HCT116 (cell line): Measurements from ENCODE around the gene SLC25A45. TPM values are rescaled to one million over a fixed set of nuclear protein-coding genes. Genes with fewer than 3 reads are reported as not detected.

Experiments used
- ATAC-seq: fragments of 200-7000 bp; cut with Tn5 transposase; 2 replicates; pipeline ENCODE4 v1.9.1; 2020; ENCODE audit warnings: mild to moderate bottlenecking, moderate library complexity
- Bru-seq: library from RNA; stranded (reverse); fragments of 400-500 nt; gene quantifications from one replicate; lab custom pipeline; 2021; lab: Mats Ljungman, UMichigan
- BruChase-seq, 2 experiments: library from RNA; stranded (reverse); fragments of 400-500 nt; gene quantifications; one replicate each; lab custom pipeline; 2021; lab: Mats Ljungman, UMichigan
- BruUV-seq: library from RNA; stranded (reverse); fragments of 400-500 nt; replicated peaks from 2 replicates; lab custom pipeline; 2021; lab: Mats Ljungman, UMichigan
- CTCF ChIA-PET: fragments of 300-600 bp; sonication (Branson Sonifier 250); formaldehyde crosslinking; loops from one replicate; lab custom pipeline; 2021; ENCODE audit warnings: antibody characterized with exemption; lab: Charles Lee
- POLR2A ChIA-PET: fragments of 300-600, 350-600 bp; sonication (Branson Sonifier 250); formaldehyde crosslinking; loops from one replicate; lab custom pipeline; 2021; ENCODE audit warnings: antibody characterized with exemption; lab: Charles Lee
- RAD21 ChIA-PET, 2 experiments: fragments of 300-600 bp; sonication (Branson Sonifier 250); formaldehyde crosslinking; loops; one replicate each; lab custom pipeline; 2023; ENCODE audit warnings: low total read pairs in 2 of 2; ENCODE audit not compliant: uncharacterized antibody in 2 of 2, unreplicated experiment in 2 of 2, low non-redundant PET in 1 of 2; lab: Charles Lee
- DNase-seq: peaks from one replicate; pipeline ENCODE4 v3.0.0-alpha.2; 2010; ENCODE audit warnings: low read depth, low spot score
- H2AFZ ChIP-seq: fragments of 200-600 bp; shearing (Covaris generic), sonication (generic); 2 replicates; pipeline ENCODE4 v1.6.1; 2017; ENCODE audit warnings: low read depth, mixed run types, mixed read lengths, antibody characterized with exemption, low read length; ENCODE audit not compliant: poor library complexity, severe bottlenecking
- H3K27ac ChIP-seq: 2 replicates; pipeline ENCODE4 v1.5.1; 2012; ENCODE audit warnings: low read depth, low read length
- H3K27me3 ChIP-seq: fragments of 200-600 bp; sonication (generic); 2 replicates; pipeline ENCODE4 v1.6.1; 2016; ENCODE audit warnings: mixed run types, low read length, mixed read lengths; ENCODE audit not compliant: insufficient read depth
- H3K36me3 ChIP-seq, 2 experiments: fragments of 200-500 bp in 1 of 2; fragments of 200-600 bp in 1 of 2; sonication (Bioruptor generic) in 1 of 2; sonication (generic) in 1 of 2; 2 replicates each; pipeline versions ENCODE4 v1.5.1 to v1.6.1; 2014 to 2016; ENCODE audit warnings: low read length in 2 of 2, inconsistent platforms in 1 of 2, mixed read lengths in 1 of 2, mixed run types in 1 of 2; ENCODE audit not compliant: insufficient read depth in 2 of 2, control insufficient read depth in 1 of 2
- H3K4me1 ChIP-seq, 2 experiments: fragments of 200-600 bp in 1 of 2; sonication (generic) in 1 of 2; 2 replicates each; pipeline versions ENCODE4 v1.5.1 to v1.6.1; 2012 to 2017; ENCODE audit warnings: low read length in 2 of 2, inconsistent platforms in 1 of 2, mild to moderate bottlenecking in 1 of 2, mixed read lengths in 1 of 2, mixed run types in 1 of 2, moderate library complexity in 1 of 2; ENCODE audit not compliant: insufficient read depth in 2 of 2, control insufficient read depth in 1 of 2
- H3K4me2 ChIP-seq: fragments of 200-600 bp; sonication (generic); 2 replicates; pipeline ENCODE4 v1.6.1; 2017; ENCODE audit warnings: mixed run types, low read length, mixed read lengths
- H3K4me3 ChIP-seq, 2 experiments: fragments of 200-600 bp in 1 of 2; sonication (generic) in 1 of 2; replicated peaks in 1 of 2; 2 replicates each; pipeline ENCODE4 v1.5.1; 2011 to 2016; ENCODE audit warnings: low read length in 2 of 2, control low read depth in 1 of 2, low read depth in 1 of 2, mild to moderate bottlenecking in 1 of 2, mixed read lengths in 1 of 2, mixed run types in 1 of 2
- H3K79me2 ChIP-seq: fragments of 200-600 bp; sonication (generic); 2 replicates; pipeline ENCODE4 v1.6.1; 2017; ENCODE audit warnings: mild to moderate bottlenecking, mixed run types, low read length, moderate library complexity, mixed read lengths; ENCODE audit not compliant: insufficient read depth
- H3K9ac ChIP-seq: fragments of 200-600 bp; sonication (generic); 2 replicates; pipeline ENCODE4 v1.6.1; 2016; ENCODE audit warnings: low read length, mixed read lengths
- H3K9me2 ChIP-seq: fragments of 200-600 bp; sonication (generic), shearing (Covaris generic); 2 replicates; pipeline ENCODE4 v1.6.1; 2017; ENCODE audit warnings: mixed run types, mild to moderate bottlenecking, moderate library complexity; ENCODE audit not compliant: insufficient read depth
- H3K9me3 ChIP-seq, 2 experiments: fragments of 200-500 bp in 1 of 2; fragments of 200-600 bp in 1 of 2; sonication (Bioruptor generic) in 1 of 2; sonication (generic) in 1 of 2; 2 replicates each; pipeline ENCODE4 v1.6.1; 2014 to 2017; ENCODE audit warnings: low read length in 2 of 2, mixed read lengths in 2 of 2, inconsistent platforms in 1 of 2, low read depth in 1 of 2, mild to moderate bottlenecking in 1 of 2, mixed run types in 1 of 2, moderate library complexity in 1 of 2; ENCODE audit not compliant: control insufficient read depth in 1 of 2, insufficient read depth in 1 of 2
- H4K20me1 ChIP-seq: fragments of 200-600 bp; sonication (generic), shearing (Covaris generic); 2 replicates; pipeline ENCODE4 v1.6.1; 2017; ENCODE audit warnings: mixed run types, mild to moderate bottlenecking, moderate library complexity; ENCODE audit not compliant: insufficient read depth
- ATF3 ChIP-seq: IDR thresholded peaks from 2 replicates; pipeline ENCODE4 v1.6.1; 2012
- CBX3 ChIP-seq: IDR thresholded peaks from 2 replicates; pipeline ENCODE4 v1.6.1; 2012; ENCODE audit warnings: low read depth
- CEBPB ChIP-seq: IDR thresholded peaks from 2 replicates; pipeline ENCODE4 v1.6.1; 2012; ENCODE audit warnings: low read depth
- CTCF ChIP-seq, 3 experiments: fragments of 200-600 bp in 1 of 3; sonication (generic) in 1 of 3; IDR thresholded peaks in 2 of 3; conservative IDR thresholded peaks in 1 of 3; 2 replicates each; pipeline ENCODE4 v1.5.1; 2012 to 2017; ENCODE audit warnings: low read depth in 2 of 3, low read length in 2 of 3, antibody characterized with exemption in 1 of 3, borderline replicate concordance in 1 of 3, control low read depth in 1 of 3, mild to moderate bottlenecking in 1 of 3, mixed read lengths in 1 of 3, mixed run types in 1 of 3, moderate library complexity in 1 of 3; ENCODE audit not compliant: insufficient read depth in 1 of 3
- EGR1 ChIP-seq: IDR thresholded peaks from 2 replicates; pipeline ENCODE4 v1.6.1; 2012; ENCODE audit warnings: low read depth
- ELF1 ChIP-seq: IDR thresholded peaks from 2 replicates; pipeline ENCODE4 v1.6.1; 2012; ENCODE audit warnings: low read depth, borderline replicate concordance
- EZH2 ChIP-seq: fragments of 200-600 bp; sonication (generic); IDR thresholded peaks from 2 replicates; pipeline ENCODE4 v1.6.1; 2017; ENCODE audit warnings: antibody characterized with exemption, mixed run types
- EZH2phosphoT487 ChIP-seq: fragments of 200-600 bp; IDR thresholded peaks from 2 replicates; pipeline ENCODE4 v1.6.1; 2018; ENCODE audit warnings: antibody characterized with exemption, borderline replicate concordance
- FOSL1 ChIP-seq: IDR thresholded peaks from 2 replicates; pipeline ENCODE4 v1.6.1; 2012; ENCODE audit warnings: low read depth
- JUND ChIP-seq: IDR thresholded peaks from 2 replicates; pipeline ENCODE4 v1.6.1; 2012
- MAX ChIP-seq: IDR thresholded peaks from 2 replicates; pipeline ENCODE4 v1.6.1; 2012
- POLR2A ChIP-seq: IDR thresholded peaks from 2 replicates; pipeline ENCODE4 v1.7.0; 2011; ENCODE audit warnings: borderline replicate concordance; ENCODE audit not compliant: insufficient read depth, insufficient read length; ENCODE audit errors: extremely low read depth
- POLR2AphosphoS5 ChIP-seq: IDR thresholded peaks from 2 replicates; pipeline ENCODE4 v1.6.1; 2011; ENCODE audit warnings: mild to moderate bottlenecking, low read depth, low read length, moderate library complexity
- RAD21 ChIP-seq: IDR thresholded peaks from 2 replicates; pipeline ENCODE4 v1.6.1; 2012; ENCODE audit warnings: low read depth, mild to moderate bottlenecking
- REST ChIP-seq: IDR thresholded peaks from 2 replicates; pipeline ENCODE4 v1.6.1; 2012; ENCODE audit warnings: low read depth
- SIN3A ChIP-seq: IDR thresholded peaks from 2 replicates; pipeline ENCODE4 v1.6.1; 2012; ENCODE audit warnings: low read depth
- TCF7L2 ChIP-seq: IDR thresholded peaks from 2 replicates; pipeline ENCODE4 v1.7.0; 2011; ENCODE audit warnings: borderline replicate concordance, inconsistent platforms; ENCODE audit not compliant: insufficient read depth, insufficient read length; ENCODE audit errors: extremely low read depth
- YY1 ChIP-seq: IDR thresholded peaks from 2 replicates; pipeline ENCODE4 v1.6.1; 2011; ENCODE audit warnings: low read length, low read depth, moderate library complexity, mild to moderate bottlenecking; ENCODE audit not compliant: insufficient replicate concordance; ENCODE audit errors: extremely low read depth
- ZFX ChIP-seq: fragments of 450-650 bp; IDR thresholded peaks from 2 replicates; pipeline ENCODE4 v1.6.1; 2017
- intact Hi-C: fragments of 100-400 bp; cut with micrococcal nuclease; formaldehyde crosslinking; loops from 2 replicates; pipeline ENCODE4 v1.10.0; 2022
- long read RNA-seq: library from polyadenylated mRNA; unstranded; transcript quantifications from one replicate; pipeline ENCODE4 v2.0.0, GENCODE V29; 2021; ENCODE audit not compliant: unreplicated experiment
- polyA plus RNA-seq: library from polyadenylated mRNA; unstranded; fragments of >200 nt; gene quantifications from 2 replicates; pipeline ENCODE4 v1.2.1, GENCODE V29; 2012; ENCODE audit warnings: missing spikeins
- total RNA-seq: library from RNA; stranded (reverse); gene quantifications from one replicate; pipeline ENCODE4 v1.2.1, GENCODE V29; 2021; ENCODE audit not compliant: unreplicated experiment

The SLC25A45 gene
- 3.9 TPM for total RNA-seq
- polyA plus RNA-seq, result 2.0 and 2.3 TPM in 2 replicates
- Bru-seq, nascent RNA, result percentile 44 among the genes with signal in this experiment
- percentile 51 among the genes with signal in this experiment for BruChase-seq, experiment 1, labeled RNA remaining after a 6-hour chase
- percentile 48 among the genes with signal in this experiment for BruChase-seq, experiment 2, labeled RNA remaining after a 2-hour chase
- long read RNA-seq, partial matches to known transcripts, result 3 of 6 reads
- long read RNA-seq, other reads (novel, unspliced or antisense), result 3 of 6 reads

- Histone ChIP-seq H4K20me1 (no peaks in the 10 kb centered on the region), H2AFZ (peak within 1 kb of the TSS; percentile 31), H3K4me3 (peak within 1 kb of the TSS; percentile 46 to 55), H3K4me1 (peaks cover 55 to 69% of the 10 kb centered on the region in 2 experiments), H3K9ac (peak within 1 kb of the TSS; percentile 70), H3K36me3 (no peaks in the 10 kb centered on the region), H3K27me3 (no peaks in the 10 kb centered on the region), H3K79me2 (peaks cover 6% of the 10 kb centered on the region; the same call in 1 of the 2 replicates), H3K4me2 (peak within 1 kb of the TSS; percentile 85), H3K9me2 (no peaks in the 10 kb centered on the region), H3K27ac (peak within 1 kb of the TSS; percentile 99), H3K9me3 (no peaks in the 10 kb centered on the region)
- POLR2A ChIA-PET, result interaction anchor here (0.8 to 2.9 kb wide), 12 partner anchors 9 to 126 kb away, joined by 3 to 20 read pairs (median 4); partner anchors contain the start of genes MALAT1 and NEAT1
- ATAC-seq (peak; percentile 83), DNase-seq (peak; percentile 92)
- intact Hi-C loops, result loop anchor here (1.0 to 5.0 kb wide), 5 partner anchors 16 to 190 kb away; partner anchors contain the start of genes FAM89B and ZNRD2
- RAD21 ChIA-PET, result interaction anchor here in 1 of 2 experiments (1.3 kb wide), 1 partner anchor 111 kb away, joined by 3 read pairs; no protein-coding TSS in a partner anchor
- TF ChIP-seq POLR2AphosphoS5, result peak; percentile 53
- no peak for TF ChIP-seq MAX
- TF ChIP-seq TCF7L2, result peak; percentile 30
- TF ChIP-seq ATF3, result no peak
- TF ChIP-seq CTCF (IDR thresholded peaks at IDR 0.05 in 2 of 3, conservative IDR thresholded peaks at IDR 0.05 in 1 of 3; ENCODE audit: borderline replicate concordance in 1 of 3, insufficient read depth in 1 of 3, low read depth in 2 of 3, low read length in 2 of 3), result peak in 2 of 3 experiments; percentile 63 to 75; a peak in 4 of 6 replicates
- no peak for TF ChIP-seq SIN3A
- no peak for TF ChIP-seq POLR2A
- peak; percentile 53; the same call in 1 of the 2 replicates for TF ChIP-seq ZFX
- no peak for TF ChIP-seq EZH2phosphoT487
- TF ChIP-seq CEBPB, result no peak
- TF ChIP-seq FOSL1, result no peak
- no peak for TF ChIP-seq JUND
- TF ChIP-seq ELF1, result no peak
- no peak for TF ChIP-seq EGR1
- TF ChIP-seq REST, result no peak
- TF ChIP-seq EZH2, result no peak
- no peak for TF ChIP-seq RAD21
- no peak for TF ChIP-seq CBX3
- peak; percentile 77 for TF ChIP-seq YY1
- CTCF ChIA-PET, result interaction anchor here (0.6 to 1.9 kb wide), 7 partner anchors 34 to 129 kb away, joined by 3 to 8 read pairs (median 5); no protein-coding TSS in a partner anchor
- no TSS peak for BruUV-seq
Measured at GRCh38 chr11:65382033-65382803, at the start of gene SLC25A45. TSS of gene SLC25A45 (minus strand) at chr11:65382646. CDS start at chr11:65381951, 695 bp downstream.
